Esophagus muscularis mucosa (tissue), 4 donors: Measurements from ENCODE around the gene CHRNA9. TPM values are rescaled to one million over a fixed set of nuclear protein-coding genes. Genes with fewer than 3 reads are reported as not detected.
"Not testable (repeated sequence)": the region's sequence is repeated elsewhere in the genome, so short reads cannot be mapped to it uniquely, and the experiment has no call there.

ENCODE experiments used
- DNase-seq: peaks from one replicate; pipeline ENCODE4 v3.0.0-alpha.2; 2017; ENCODE audit errors: extremely low spot score
- H3K27ac ChIP-seq, 4 donors: fragments of 200-600 bp; sonication (generic); replicated peaks in 1 of 4; 1 replicate in 3 of 4; 2 replicates in 1 of 4; pipeline ENCODE4 v1.5.1; 2016 to 2019; ENCODE audit warnings: mild to moderate bottlenecking in 1 of 4
- H3K27me3 ChIP-seq, 4 donors: fragments of 200-600 bp; sonication (generic); one replicate each; pipeline versions ENCODE4 v1.5.1 to v1.6.0; 2016 to 2019
- H3K36me3 ChIP-seq, 4 donors: fragments of 200-600 bp; sonication (generic); one replicate each; pipeline ENCODE4 v1.5.1; 2016 to 2019
- H3K4me1 ChIP-seq, 4 donors: fragments of 200-600 bp; sonication (generic); one replicate each; pipeline ENCODE4 v1.5.1; 2016 to 2019
- H3K4me3 ChIP-seq, 4 donors: fragments of 200-600 bp; sonication (generic); 1 replicate in 2 of 4; 2 replicates in 2 of 4; pipeline ENCODE4 v1.5.1; 2016 to 2019; ENCODE audit warnings: mild to moderate bottlenecking in 4 of 4, moderate library complexity in 1 of 4
- H3K9me3 ChIP-seq, 4 donors: fragments of 200-600 bp; sonication (generic); 1 replicate in 3 of 4; 2 replicates in 1 of 4; pipeline ENCODE4 v1.5.1; 2016 to 2019
- EP300 ChIP-seq: sonication (generic); formaldehyde crosslinking; IDR thresholded peaks from one replicate; pipeline ENCODE4 v1.6.1; 2017; ENCODE audit warnings: antibody characterized with exemption
- POLR2A ChIP-seq: fragments of 450-650 bp; IDR thresholded peaks from one replicate; pipeline ENCODE4 v1.6.1; 2017; ENCODE audit warnings: antibody characterized with exemption, moderate library complexity, mild to moderate bottlenecking, low read depth
- POLR2AphosphoS5 ChIP-seq, 2 donors: sonication (generic); formaldehyde crosslinking; IDR thresholded peaks; one replicate each; pipeline ENCODE4 v1.6.1; 2017; ENCODE audit warnings: antibody characterized with exemption in 2 of 2
- WGBS: methylation state at CpG from one replicate; pipeline ENCODE4 v1.1.5; 2018; 5-methylcytosine and 5-hydroxymethylcytosine counted together
- intact Hi-C: fragments of 100-400 bp; cut with DNase I; formaldehyde crosslinking; loops from one replicate; pipeline ENCODE4 v1.15.1; 2023
- total RNA-seq, 4 donors: library from RNA; depleted of rRNA; stranded (reverse); fragments of >200 nt; gene quantifications; one replicate each; pipeline versions ENCODE4 v1.1.0 to v1.2.1, GENCODE V29; 2016
- TF ChIP-seq, protein P1 (sequence below), 3 experiments: fragments of 200-600 bp in 2 of 3; fragments of 450-650 bp in 1 of 3; sonication (generic) in 2 of 3; IDR thresholded peaks; one replicate each; pipeline ENCODE4 v1.5.1; 2017 to 2019; ENCODE audit warnings: antibody characterized with exemption in 3 of 3, mild to moderate bottlenecking in 2 of 3, moderate library complexity in 1 of 3

Gene CHRNA9, protein sequence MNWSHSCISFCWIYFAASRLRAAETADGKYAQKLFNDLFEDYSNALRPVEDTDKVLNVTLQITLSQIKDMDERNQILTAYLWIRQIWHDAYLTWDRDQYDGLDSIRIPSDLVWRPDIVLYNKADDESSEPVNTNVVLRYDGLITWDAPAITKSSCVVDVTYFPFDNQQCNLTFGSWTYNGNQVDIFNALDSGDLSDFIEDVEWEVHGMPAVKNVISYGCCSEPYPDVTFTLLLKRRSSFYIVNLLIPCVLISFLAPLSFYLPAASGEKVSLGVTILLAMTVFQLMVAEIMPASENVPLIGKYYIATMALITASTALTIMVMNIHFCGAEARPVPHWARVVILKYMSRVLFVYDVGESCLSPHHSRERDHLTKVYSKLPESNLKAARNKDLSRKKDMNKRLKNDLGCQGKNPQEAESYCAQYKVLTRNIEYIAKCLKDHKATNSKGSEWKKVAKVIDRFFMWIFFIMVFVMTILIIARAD
- under 1 TPM in 1 of 4 donors, not detected in 3; 0.11 TPM for total RNA-seq

DNA sequence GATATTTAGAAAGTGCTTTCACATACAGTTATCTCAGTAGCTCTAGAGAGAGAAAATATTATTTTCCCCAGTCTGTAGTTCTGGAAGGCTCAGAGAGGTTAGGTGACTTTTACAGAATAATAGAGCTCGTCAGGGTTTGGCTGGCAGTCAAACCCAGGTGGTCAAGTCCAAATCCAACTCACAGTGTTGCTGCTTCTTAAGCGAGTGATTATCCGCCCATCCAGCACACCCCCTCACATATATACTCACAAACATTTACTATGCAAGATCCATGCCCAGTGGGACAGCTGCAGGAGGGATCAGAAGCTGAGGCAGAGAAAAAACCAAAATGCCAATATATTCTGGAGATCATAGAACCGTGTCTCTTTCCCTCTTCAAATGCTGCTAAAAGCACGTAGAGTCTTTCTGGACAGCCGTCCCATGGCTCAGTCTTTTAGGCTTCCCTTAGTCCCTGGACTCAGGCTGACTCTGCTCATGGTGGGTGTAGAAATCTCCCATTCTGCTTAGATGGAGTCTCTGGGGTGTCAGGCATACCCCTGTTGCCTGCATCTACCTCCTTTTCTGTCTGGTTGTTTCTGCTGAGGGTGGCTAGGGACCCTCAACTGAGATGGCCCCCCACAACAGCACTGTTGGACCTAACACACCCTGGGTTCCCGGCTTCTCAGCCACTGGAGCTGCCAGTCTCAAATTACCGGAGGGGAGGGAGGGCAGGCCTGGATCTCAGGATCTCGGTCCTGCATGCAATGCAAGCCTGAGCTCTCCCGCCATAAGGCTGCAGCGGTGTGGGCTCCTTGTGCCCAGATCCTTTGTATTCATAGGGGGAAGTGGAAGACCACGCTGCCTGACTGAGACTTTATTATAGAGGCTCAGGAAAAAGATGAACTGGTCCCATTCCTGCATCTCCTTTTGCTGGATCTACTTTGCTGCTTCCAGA is at the start of gene CHRNA9:
Gene CHRNA9 (plus strand): TSS at position 743 of the 934 bp plus-strand sequence. CDS start 135 bp downstream, at position 878.
- Histone ChIP-seq H3K36me3 (no peaks in the 10 kb centered on the region), H3K27me3 (no peaks in the 10 kb centered on the region), H3K9me3 (no peaks in the 10 kb centered on the region), H3K4me3 (no peak within 1 kb of the TSS), H3K4me1 (no peaks in the 10 kb centered on the region), H3K27ac (no peak within 1 kb of the TSS)
- intact Hi-C loops = no loop called here
- no peak for DNase-seq
- 75% methylated on average over 12 of the region's 12 CpGs for WGBS
- TF ChIP-seq EP300 = no peak
- TF ChIP-seq POLR2AphosphoS5 (IDR thresholded peaks at IDR 0.05) = no peak
- TF ChIP-seq, protein P1, sequence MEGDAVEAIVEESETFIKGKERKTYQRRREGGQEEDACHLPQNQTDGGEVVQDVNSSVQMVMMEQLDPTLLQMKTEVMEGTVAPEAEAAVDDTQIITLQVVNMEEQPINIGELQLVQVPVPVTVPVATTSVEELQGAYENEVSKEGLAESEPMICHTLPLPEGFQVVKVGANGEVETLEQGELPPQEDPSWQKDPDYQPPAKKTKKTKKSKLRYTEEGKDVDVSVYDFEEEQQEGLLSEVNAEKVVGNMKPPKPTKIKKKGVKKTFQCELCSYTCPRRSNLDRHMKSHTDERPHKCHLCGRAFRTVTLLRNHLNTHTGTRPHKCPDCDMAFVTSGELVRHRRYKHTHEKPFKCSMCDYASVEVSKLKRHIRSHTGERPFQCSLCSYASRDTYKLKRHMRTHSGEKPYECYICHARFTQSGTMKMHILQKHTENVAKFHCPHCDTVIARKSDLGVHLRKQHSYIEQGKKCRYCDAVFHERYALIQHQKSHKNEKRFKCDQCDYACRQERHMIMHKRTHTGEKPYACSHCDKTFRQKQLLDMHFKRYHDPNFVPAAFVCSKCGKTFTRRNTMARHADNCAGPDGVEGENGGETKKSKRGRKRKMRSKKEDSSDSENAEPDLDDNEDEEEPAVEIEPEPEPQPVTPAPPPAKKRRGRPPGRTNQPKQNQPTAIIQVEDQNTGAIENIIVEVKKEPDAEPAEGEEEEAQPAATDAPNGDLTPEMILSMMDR (IDR thresholded peaks at IDR 0.05) = no peak
- TF ChIP-seq POLR2A = no peak

DNA sequence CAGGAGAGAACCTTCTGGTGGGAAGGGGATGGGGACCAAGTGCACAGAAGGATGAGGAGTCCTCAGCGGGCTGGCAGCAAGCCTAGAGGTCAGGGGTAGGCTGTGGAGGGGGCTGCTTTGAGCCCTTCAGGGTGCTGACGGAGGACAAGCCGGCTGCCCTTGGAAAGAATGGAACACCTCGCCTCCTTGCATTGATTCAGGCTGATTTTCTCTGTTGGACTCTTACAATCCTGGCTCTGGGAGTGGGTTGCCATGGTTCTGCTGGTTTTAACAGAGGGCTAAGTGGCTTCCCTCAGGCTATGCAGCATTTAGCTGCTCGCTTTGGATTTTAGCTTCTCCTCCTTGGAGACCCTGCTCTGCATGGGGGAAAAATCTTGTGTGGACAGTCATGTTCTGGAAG is 49.4 kb upstream of the CHRNA9 start:
- DNase-seq = no peak
- intact Hi-C loops = no loop called here
- no peaks in the 10 kb centered on the region for H3K36me3 ChIP-seq
- no peaks in the 10 kb centered on the region for H3K27me3 ChIP-seq
- H3K27ac ChIP-seq = no peak overlapping the region
- TF ChIP-seq, protein P1 (IDR thresholded peaks at IDR 0.05) = no peak
- TF ChIP-seq POLR2A (no peak), EP300 (no peak), POLR2AphosphoS5 (IDR thresholded peaks at IDR 0.05) (no peak)
- no peak overlapping the region for H3K4me3 ChIP-seq
- no peaks in the 10 kb centered on the region for H3K9me3 ChIP-seq
- whole genome bisulfite sequencing = 93% methylated on average over 5 of the region's 5 CpGs
- peaks cover 0 to 8% (median 0%) of the 10 kb centered on the region in 4 donors for H3K4me1 ChIP-seq

DNA sequence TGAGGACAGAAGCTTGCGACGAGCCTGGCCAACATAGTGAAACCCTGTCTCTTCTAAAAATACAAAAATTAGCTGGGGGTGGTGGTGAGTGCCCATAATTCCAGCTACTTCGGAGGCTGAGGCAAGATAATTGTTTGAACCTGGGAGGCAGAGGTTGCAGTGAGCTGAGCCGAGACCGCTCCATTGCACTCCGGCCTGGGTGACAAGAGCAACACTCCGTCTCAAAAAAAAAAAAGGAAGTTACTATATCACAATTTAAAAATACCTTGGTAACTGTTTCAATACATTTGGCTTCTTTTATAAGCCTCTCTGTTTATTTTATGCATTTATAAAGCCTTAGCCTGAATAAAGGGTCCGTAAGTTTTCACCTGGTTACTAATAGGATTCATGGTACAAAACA is 46.6 kb upstream of the CHRNA9 start:
- H3K9me3 ChIP-seq = no peaks in the 10 kb centered on the region
- DNase-seq = no peak

DNA sequence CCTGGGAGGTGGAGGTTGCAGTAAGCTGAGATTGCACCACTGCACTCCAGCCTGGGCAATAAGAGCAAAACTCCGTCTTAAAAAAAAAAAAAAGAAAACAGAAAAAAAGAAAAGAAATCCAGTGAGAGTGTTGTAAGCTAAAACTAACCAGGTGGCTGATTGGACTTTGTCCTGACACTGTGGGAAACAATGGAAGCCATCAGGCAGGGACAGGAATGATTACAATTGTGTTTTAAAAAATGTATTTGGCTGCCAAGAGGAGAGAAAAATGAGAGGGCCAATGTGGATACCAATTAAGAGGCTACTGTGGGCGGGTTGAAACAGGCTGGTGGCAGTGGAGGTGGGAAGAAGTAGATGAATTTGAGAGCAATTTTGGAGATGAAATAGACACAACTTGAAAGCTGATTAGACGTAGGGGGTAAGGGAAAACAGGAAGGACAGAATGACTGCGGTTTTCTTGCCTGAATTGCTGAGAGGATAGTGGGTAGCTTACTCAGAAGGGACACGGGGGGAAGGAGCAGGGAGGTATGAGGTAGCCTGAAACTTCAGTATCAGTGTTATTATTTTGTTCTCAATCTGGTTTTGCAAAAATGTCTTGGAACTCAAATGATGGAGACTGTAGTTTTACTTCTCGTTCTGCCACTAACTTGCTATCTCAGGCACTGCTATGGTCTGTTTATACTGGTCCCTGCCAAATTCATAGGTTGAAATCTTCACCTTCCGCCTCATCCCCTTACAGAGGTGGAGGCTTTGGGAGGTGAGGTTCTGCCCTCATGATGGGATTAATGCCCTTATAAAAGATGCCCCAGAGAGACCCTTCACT is 45.6 kb upstream of the CHRNA9 start:
- no peak for DNase-seq
- TF ChIP-seq, protein P1 (IDR thresholded peaks at IDR 0.05) = no peak
- TF ChIP-seq POLR2A (no peak), POLR2AphosphoS5 (IDR thresholded peaks at IDR 0.05) (no peak), EP300 (no peak)
- intact Hi-C loops = no loop called here
- WGBS = 60% methylated on average over 7 of the region's 7 CpGs
- Histone ChIP-seq H3K27me3 (no peaks in the 10 kb centered on the region), H3K27ac (no peak overlapping the region), H3K9me3 (no peaks in the 10 kb centered on the region), H3K4me3 (no peak overlapping the region), H3K36me3 (no peaks in the 10 kb centered on the region), H3K4me1 (peaks cover 0 to 8% (median 0%) of the 10 kb centered on the region in 4 donors)

More for the DNA sequence above, 46.6 kb upstream of the CHRNA9 start:
- no peaks in the 10 kb centered on the region for H3K36me3 ChIP-seq
- no peak overlapping the region for H3K27ac ChIP-seq
- no peak for TF ChIP-seq EP300
- TF ChIP-seq POLR2AphosphoS5 (IDR thresholded peaks at IDR 0.05) = no peak
- TF ChIP-seq POLR2A = no peak
- TF ChIP-seq, protein P1 (IDR thresholded peaks at IDR 0.05) = no peak
- 89% methylated on average over 8 of the region's 8 CpGs for WGBS
- H3K4me1 ChIP-seq = peaks cover 0 to 8% (median 0%) of the 10 kb centered on the region in 4 donors
- no peaks in the 10 kb centered on the region for H3K27me3 ChIP-seq
- H3K4me3 ChIP-seq = no peak overlapping the region
- intact Hi-C loops = no loop called here

DNA sequence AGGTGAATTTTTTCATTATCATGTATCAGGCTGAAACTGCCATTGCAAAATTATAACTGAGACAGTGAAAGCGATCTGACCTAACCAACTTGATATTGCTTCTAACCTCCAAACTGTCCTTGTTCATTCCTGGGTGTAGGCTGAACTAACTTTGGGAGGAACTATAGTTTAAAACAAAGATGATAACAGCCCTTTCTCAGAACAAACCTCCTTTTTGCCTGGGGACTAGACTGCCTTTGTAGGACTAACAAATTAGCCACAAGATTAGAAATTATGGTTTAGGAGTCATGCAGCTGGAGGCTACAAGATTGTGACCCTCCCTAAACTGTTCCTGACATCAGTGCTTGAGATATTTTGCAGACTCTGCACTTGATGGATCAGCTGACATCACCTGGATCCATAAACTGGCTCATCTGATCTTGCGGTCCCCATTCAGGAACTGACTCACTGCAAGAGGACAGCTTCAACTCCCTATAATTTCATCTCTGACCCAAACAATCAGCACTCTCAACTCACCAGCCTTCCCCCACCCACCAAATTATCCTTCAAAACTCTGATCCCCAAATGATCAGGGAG is 44.4 kb upstream of the CHRNA9 start:
- H3K27me3 ChIP-seq, H3K36me3 ChIP-seq, H3K9me3 ChIP-seq, intact Hi-C loops, H3K4me3 ChIP-seq, H3K27ac ChIP-seq, H3K4me1 ChIP-seq, DNase-seq: not testable (repeated sequence)
- WGBS = 80% methylated on average over 2 of the region's 2 CpGs
